HepG2 (cell line): Measurements from ENCODE around the gene ZNF121. TPM values are rescaled to one million over a fixed set of nuclear protein-coding genes. Genes with fewer than 3 reads are reported as not detected.

Experiments used
- CBX5 ChIP-seq: sonication (generic); formaldehyde crosslinking; IDR thresholded peaks from 2 replicates; pipeline ENCODE4 v1.4.0; 2020; ENCODE audit warnings: missing genetic modification reagents, borderline replicate concordance
- CREM ChIP-seq, 2 experiments: sonication (generic) in 1 of 2; formaldehyde crosslinking in 1 of 2; IDR thresholded peaks; 2 replicates each; pipeline versions ENCODE4 v1.4.0 to v1.6.1; 2016 to 2020; ENCODE audit warnings: antibody characterized with exemption in 1 of 2, mild to moderate bottlenecking in 1 of 2, missing genetic modification reagents in 1 of 2
- FOSL1 ChIP-seq: sonication (generic); formaldehyde crosslinking; IDR thresholded peaks from 2 replicates; pipeline ENCODE4 v1.9.0; 2021; ENCODE audit warnings: missing genetic modification reagents, borderline replicate concordance
- GABPB1 ChIP-seq: IDR thresholded peaks from 2 replicates; pipeline ENCODE4 v1.6.1; 2016; ENCODE audit warnings: mild to moderate bottlenecking, missing genetic modification reagents, moderate library complexity, missing compliant biosample characterization
- GATAD1 ChIP-seq: IDR thresholded peaks from 2 replicates; pipeline ENCODE4 v1.6.1; 2016; ENCODE audit warnings: missing genetic modification reagents, missing compliant biosample characterization
- IRF2 ChIP-seq: IDR thresholded peaks from 2 replicates; pipeline ENCODE4 v1.6.1; 2018; ENCODE audit warnings: missing genetic modification reagents, missing compliant biosample characterization
- KLF11 ChIP-seq: IDR thresholded peaks from 2 replicates; pipeline ENCODE4 v1.6.1; 2016; ENCODE audit warnings: missing compliant biosample characterization
- MED1 ChIP-seq: sonication (generic); formaldehyde crosslinking; IDR thresholded peaks from 2 replicates; pipeline ENCODE4 v1.4.0; 2020; ENCODE audit warnings: missing genetic modification reagents
- MTA1 ChIP-seq: sonication (generic); formaldehyde crosslinking; IDR thresholded peaks from 2 replicates; pipeline ENCODE4 v1.4.0; 2020; ENCODE audit warnings: missing genetic modification reagents, mild to moderate bottlenecking, borderline replicate concordance
- RAD21 ChIP-seq: fragments of 450-650 bp; formaldehyde crosslinking; IDR thresholded peaks from 2 replicates; pipeline ENCODE4 v1.5.0; 2020; ENCODE audit warnings: mild to moderate bottlenecking
- REPIN1 ChIP-seq: sonication (generic); formaldehyde crosslinking; IDR thresholded peaks from 2 replicates; pipeline ENCODE4 v1.8.0; 2022; ENCODE audit warnings: missing genetic modification reagents, low read depth, mild to moderate bottlenecking, borderline replicate concordance
- RORA ChIP-seq: sonication (generic); formaldehyde crosslinking; IDR thresholded peaks from 2 replicates; pipeline ENCODE4 v1.5.0; 2020; ENCODE audit warnings: mild to moderate bottlenecking, missing genetic modification reagents, moderate library complexity
- SALL2 ChIP-seq: sonication (generic); formaldehyde crosslinking; IDR thresholded peaks from 2 replicates; pipeline ENCODE4 v1.8.1; 2023; ENCODE audit warnings: mild to moderate bottlenecking, missing genetic modification reagents, inconsistent platforms
- ZFP62 ChIP-seq: sonication (generic); formaldehyde crosslinking; IDR thresholded peaks from 2 replicates; pipeline ENCODE4 v1.4.0; 2020; ENCODE audit warnings: missing genetic modification reagents
- ZNF160 ChIP-seq: sonication (generic); formaldehyde crosslinking; IDR thresholded peaks from 2 replicates; pipeline ENCODE4 v1.8.0; 2022; ENCODE audit warnings: mild to moderate bottlenecking, inconsistent platforms, missing genetic modification reagents
- ZNF232 ChIP-seq: sonication (generic); formaldehyde crosslinking; IDR thresholded peaks from 2 replicates; pipeline ENCODE4 v1.4.0; 2020; ENCODE audit warnings: missing genetic modification reagents, borderline replicate concordance
- ZNF3 ChIP-seq: IDR thresholded peaks from 2 replicates; pipeline ENCODE4 v1.7.0; 2017; ENCODE audit warnings: inconsistent platforms
- ZNF317 ChIP-seq: sonication (generic); formaldehyde crosslinking; IDR thresholded peaks from 2 replicates; pipeline ENCODE4 v1.5.0; 2020; ENCODE audit warnings: mild to moderate bottlenecking, missing genetic modification reagents
- ZNF337 ChIP-seq: sonication (generic); formaldehyde crosslinking; IDR thresholded peaks from 2 replicates; pipeline ENCODE4 v1.5.1; 2020; ENCODE audit warnings: missing genetic modification reagents, low read depth, mild to moderate bottlenecking, borderline replicate concordance
- ZNF773 ChIP-seq: sonication (generic); formaldehyde crosslinking; IDR thresholded peaks from 2 replicates; pipeline ENCODE4 v1.4.0; 2020; ENCODE audit warnings: missing genetic modification reagents, borderline replicate concordance
- ZNF775 ChIP-seq: sonication (generic); formaldehyde crosslinking; IDR thresholded peaks from 2 replicates; pipeline ENCODE4 v1.4.0; 2020; ENCODE audit warnings: missing genetic modification reagents, mild to moderate bottlenecking, moderate library complexity, borderline replicate concordance
- ZNF839 ChIP-seq: sonication (generic); formaldehyde crosslinking; IDR thresholded peaks from 2 replicates; pipeline ENCODE4 v1.4.0; 2020; ENCODE audit warnings: missing genetic modification reagents, mild to moderate bottlenecking, borderline replicate concordance
- polyA plus RNA-seq, 8 experiments: library from polyadenylated mRNA; depleted of rRNA in 3 of 8; stranded (reverse) in 7 of 8; unstranded in 1 of 8; fragments of >200 nt; fragmentation: Illumina TruSeq in 4 of 8; extraction: Trizol in 4 of 8; gene quantifications; 2 replicates each; pipeline versions ENCODE4 v1.2.1 to v1.2.3, GENCODE V29; 2011 to 2016; ENCODE audit warnings: low read depth in 4 of 8, missing spikeins in 1 of 8, mixed read lengths in 1 of 8; ENCODE audit not compliant: insufficient read depth in 1 of 8
- total RNA-seq, 5 experiments: library from RNA; depleted of rRNA; stranded (reverse); fragments of >200 nt; fragmentation: Illumina TruSeq; extraction: Trizol; gene quantifications; 2 replicates each; pipeline ENCODE4 v1.2.3, GENCODE V29; 2016; ENCODE audit warnings: low read depth in 1 of 5
- TF ChIP-seq, protein P1 (sequence below), 2 experiments: fragments of 450-650 bp in 1 of 2; sonication (generic) in 1 of 2; formaldehyde crosslinking; IDR thresholded peaks; 2 replicates each; pipeline versions ENCODE4 v1.5.0 to v1.8.0; 2020 to 2022; ENCODE audit warnings: mild to moderate bottlenecking in 1 of 2, missing genetic modification reagents in 1 of 2
- TF ChIP-seq, protein P2 (sequence below): sonication (generic); formaldehyde crosslinking; IDR thresholded peaks from 2 replicates; pipeline ENCODE4 v1.9.0; 2021; ENCODE audit warnings: missing genetic modification reagents, borderline replicate concordance
- TF ChIP-seq, protein P3 (sequence below): IDR thresholded peaks from 2 replicates; pipeline ENCODE4 v1.6.1; 2016; ENCODE audit warnings: mild to moderate bottlenecking

Gene ZNF121
- total and polyA plus RNA-seq, 2 of the 13 experiments (the other 11 are each of a cell fraction or from before 2014, with no cell fraction given) = 7.8 to 56.3 TPM

DNA sequence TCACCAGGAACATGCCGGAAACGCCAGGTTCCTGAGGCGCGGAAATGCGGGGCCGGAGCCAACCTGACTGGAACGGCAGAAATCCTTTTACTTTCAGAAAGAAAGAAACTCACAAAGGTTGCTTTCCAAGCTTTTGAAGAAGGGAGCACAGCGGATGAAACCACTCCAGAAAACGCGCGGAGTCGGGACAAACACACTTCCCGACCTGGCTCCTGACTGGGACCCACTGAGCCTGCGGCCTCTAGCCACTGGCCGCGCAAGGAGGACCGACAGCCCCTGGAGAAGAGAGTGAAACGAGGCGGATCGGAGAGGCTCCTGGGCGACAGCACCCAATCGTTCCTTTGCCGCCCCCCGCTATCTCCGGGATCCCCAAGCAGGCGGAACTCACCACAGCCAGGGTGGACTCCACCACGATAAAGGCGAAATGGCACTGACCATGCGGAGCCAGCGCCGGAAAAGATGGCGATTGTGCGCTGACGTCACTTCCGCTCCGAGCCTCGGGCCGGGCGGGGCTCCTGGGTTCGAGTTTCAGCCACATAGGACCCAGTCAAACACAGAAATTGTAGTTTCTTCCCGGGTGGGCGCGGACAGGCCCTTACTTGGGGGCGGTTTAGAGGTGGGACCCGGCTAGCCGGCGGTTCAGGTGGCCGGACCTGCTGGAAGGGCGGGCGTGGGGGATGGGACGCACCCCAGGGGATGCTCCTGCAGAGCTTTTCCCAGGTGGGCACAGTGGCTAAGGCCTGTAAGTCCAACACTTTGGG lies at the start of gene ZNF121 (continued):
- TF ChIP-seq CBX5 (CRISPR knock-in tag) = peak; percentile 29; the same call in 1 of the 2 replicates
- TF ChIP-seq MTA1 (CRISPR knock-in tag) = peak; percentile 51; the same call in 1 of the 2 replicates
- TF ChIP-seq, protein P1, sequence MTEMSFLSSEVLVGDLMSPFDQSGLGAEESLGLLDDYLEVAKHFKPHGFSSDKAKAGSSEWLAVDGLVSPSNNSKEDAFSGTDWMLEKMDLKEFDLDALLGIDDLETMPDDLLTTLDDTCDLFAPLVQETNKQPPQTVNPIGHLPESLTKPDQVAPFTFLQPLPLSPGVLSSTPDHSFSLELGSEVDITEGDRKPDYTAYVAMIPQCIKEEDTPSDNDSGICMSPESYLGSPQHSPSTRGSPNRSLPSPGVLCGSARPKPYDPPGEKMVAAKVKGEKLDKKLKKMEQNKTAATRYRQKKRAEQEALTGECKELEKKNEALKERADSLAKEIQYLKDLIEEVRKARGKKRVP (CRISPR knock-in tag; IDR thresholded peaks at IDR 0.05) = 0 out of 4 replicates have a peak, but pooled peaks of 1 of the 2 experiments have one; percentile 38
- TF ChIP-seq ZNF775 (CRISPR knock-in tag) = no peak; the same call in 1 of the 2 replicates
- TF ChIP-seq GABPB1 = peak; percentile 99
- TF ChIP-seq KLF11 (CRISPR knock-in tag) = no peak
- peak; percentile 77 for TF ChIP-seq MED1 (CRISPR knock-in tag)
- TF ChIP-seq ZNF232 (CRISPR knock-in tag) = peak; percentile 91
- peak; percentile 96 for TF ChIP-seq CREM (IDR thresholded peaks at IDR 0.05)
- TF ChIP-seq CREM (CRISPR knock-in tag; IDR thresholded peaks at IDR 0.05) = peak; percentile 26; the same call in 1 of the 2 replicates
- peak; percentile 96 for TF ChIP-seq SALL2 (CRISPR knock-in tag)
- no peak for TF ChIP-seq RORA
- TF ChIP-seq ZNF317 (CRISPR knock-in tag) = peak; percentile 85; the same call in 1 of the 2 replicates
- peak; percentile 65; the same call in 1 of the 2 replicates for TF ChIP-seq REPIN1 (CRISPR knock-in tag)
- no peak for TF ChIP-seq RAD21 (CRISPR knock-in tag)
- TF ChIP-seq ZNF160 (CRISPR knock-in tag) = peak; percentile 49; the same call in 1 of the 2 replicates
- TF ChIP-seq, protein P2, sequence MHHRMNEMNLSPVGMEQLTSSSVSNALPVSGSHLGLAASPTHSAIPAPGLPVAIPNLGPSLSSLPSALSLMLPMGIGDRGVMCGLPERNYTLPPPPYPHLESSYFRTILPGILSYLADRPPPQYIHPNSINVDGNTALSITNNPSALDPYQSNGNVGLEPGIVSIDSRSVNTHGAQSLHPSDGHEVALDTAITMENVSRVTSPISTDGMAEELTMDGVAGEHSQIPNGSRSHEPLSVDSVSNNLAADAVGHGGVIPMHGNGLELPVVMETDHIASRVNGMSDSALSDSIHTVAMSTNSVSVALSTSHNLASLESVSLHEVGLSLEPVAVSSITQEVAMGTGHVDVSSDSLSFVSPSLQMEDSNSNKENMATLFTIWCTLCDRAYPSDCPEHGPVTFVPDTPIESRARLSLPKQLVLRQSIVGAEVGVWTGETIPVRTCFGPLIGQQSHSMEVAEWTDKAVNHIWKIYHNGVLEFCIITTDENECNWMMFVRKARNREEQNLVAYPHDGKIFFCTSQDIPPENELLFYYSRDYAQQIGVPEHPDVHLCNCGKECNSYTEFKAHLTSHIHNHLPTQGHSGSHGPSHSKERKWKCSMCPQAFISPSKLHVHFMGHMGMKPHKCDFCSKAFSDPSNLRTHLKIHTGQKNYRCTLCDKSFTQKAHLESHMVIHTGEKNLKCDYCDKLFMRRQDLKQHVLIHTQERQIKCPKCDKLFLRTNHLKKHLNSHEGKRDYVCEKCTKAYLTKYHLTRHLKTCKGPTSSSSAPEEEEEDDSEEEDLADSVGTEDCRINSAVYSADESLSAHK (CRISPR knock-in tag) = no peak
- TF ChIP-seq ZNF337 (CRISPR knock-in tag) = no peak
- 0 out of 2 replicates have a peak, but pooled peaks have one; percentile 56 for TF ChIP-seq ZNF773
- no peak for TF ChIP-seq FOSL1 (CRISPR knock-in tag)
- peak; percentile 83 for TF ChIP-seq GATAD1 (CRISPR knock-in tag)
- no peak for TF ChIP-seq ZNF3 (CRISPR knock-in tag)
- peak; percentile 82 for TF ChIP-seq IRF2 (CRISPR knock-in tag)
- TF ChIP-seq, protein P3, sequence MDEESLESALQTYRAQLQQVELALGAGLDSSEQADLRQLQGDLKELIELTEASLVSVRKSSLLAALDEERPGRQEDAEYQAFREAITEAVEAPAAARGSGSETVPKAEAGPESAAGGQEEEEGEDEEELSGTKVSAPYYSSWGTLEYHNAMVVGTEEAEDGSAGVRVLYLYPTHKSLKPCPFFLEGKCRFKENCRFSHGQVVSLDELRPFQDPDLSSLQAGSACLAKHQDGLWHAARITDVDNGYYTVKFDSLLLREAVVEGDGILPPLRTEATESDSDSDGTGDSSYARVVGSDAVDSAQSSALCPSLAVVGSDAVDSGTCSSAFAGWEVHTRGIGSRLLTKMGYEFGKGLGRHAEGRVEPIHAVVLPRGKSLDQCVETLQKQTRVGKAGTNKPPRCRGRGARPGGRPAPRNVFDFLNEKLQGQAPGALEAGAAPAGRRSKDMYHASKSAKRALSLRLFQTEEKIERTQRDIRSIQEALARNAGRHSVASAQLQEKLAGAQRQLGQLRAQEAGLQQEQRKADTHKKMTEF (CRISPR knock-in tag) = peak; percentile 74; the same call in 1 of the 2 replicates
- no peak for TF ChIP-seq ZNF839
- no peak for TF ChIP-seq ZFP62 (CRISPR knock-in tag)
